ENCODE measurements around the gene PPL. TPM values are rescaled to one million over a fixed set of nuclear protein-coding genes. Genes with fewer than 3 reads are reported as not detected.
"Not testable (repeated sequence)": the region's sequence is repeated elsewhere in the genome, so short reads cannot be mapped to it uniquely, and the experiment has no call there.

The PPL gene
- total and polyA plus RNA-seq, 2 of the 8 experiments (the other 6 are each of a cell fraction or from before 2014, with no cell fraction given), result 11.3 to 29.5 TPM

DNA sequence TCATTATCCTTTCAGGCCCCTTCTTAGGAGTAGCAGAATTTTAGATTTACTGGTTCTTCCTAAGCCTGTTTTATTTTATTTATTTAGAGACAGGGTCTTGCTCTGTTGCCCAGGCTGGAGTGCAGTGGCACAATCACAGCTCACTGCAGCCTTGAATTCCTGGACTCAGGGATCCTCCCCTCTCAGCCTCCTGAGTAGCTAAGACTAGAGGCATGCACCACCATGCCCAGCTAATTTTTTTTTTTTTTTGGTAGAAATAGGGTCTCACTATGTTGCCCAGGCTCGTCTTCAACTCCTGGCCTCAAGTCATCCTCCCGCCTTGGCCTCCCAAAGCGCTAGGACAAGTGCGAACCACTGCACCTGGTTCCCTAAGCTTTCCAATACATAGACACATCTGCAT is 7.3 kb downstream of the PPL start:
- not testable (repeated sequence) for H3K4me2 ChIP-seq (ENCODE audit: insufficient read depth in 1 of 2, low read depth in 2 of 2, low read length in 2 of 2); H3K27ac ChIP-seq (ENCODE audit: low read depth, low read length); H2AK5ac ChIP-seq (ENCODE audit: low read depth, low read length); H2BK15ac ChIP-seq (ENCODE audit: low read length); H3K27me3 ChIP-seq (replicated peaks in 1 of 4; ENCODE audit: control insufficient read depth in 3 of 4, extremely low read depth in 1 of 4, insufficient read depth in 3 of 4, low read length in 3 of 4); H3K14ac ChIP-seq (ENCODE audit: insufficient read length); H2BK120ac ChIP-seq (replicated peaks; ENCODE audit: low read depth, low read length); H2BK20ac ChIP-seq (ENCODE audit: low read length); H3K9me3 ChIP-seq (ENCODE audit: insufficient read depth in 2 of 2, low read depth in 1 of 2, low read length in 1 of 2); H2BK5ac ChIP-seq (ENCODE audit: low read depth, low read length); H3K36me3 ChIP-seq (ENCODE audit: control insufficient read depth in 2 of 4, insufficient read depth in 4 of 4, low read length in 3 of 4); H3K4ac ChIP-seq (replicated peaks; ENCODE audit: insufficient read length, low read depth, low read length); DNase-seq (ENCODE audit: low read depth in 1 of 2, low spot score in 2 of 2); H2BK12ac ChIP-seq (ENCODE audit: low read depth, low read length); H3K18ac ChIP-seq (ENCODE audit: extremely low read depth, low read length); H3K4me1 ChIP-seq (replicated peaks in 1 of 4; ENCODE audit: control insufficient read depth in 3 of 4, insufficient read depth in 4 of 4, low read length in 3 of 4); H3K79me1 ChIP-seq (ENCODE audit: low read depth, low read length); FAIRE-seq; H3K23me2 ChIP-seq (ENCODE audit: low read depth, low read length); H3K4me3 ChIP-seq (ENCODE audit: extremely low read depth in 1 of 4, insufficient read depth in 2 of 4, low read depth in 3 of 4, low read length in 4 of 4); H4K8ac ChIP-seq (ENCODE audit: extremely low read depth, insufficient read depth, low read length); H2AFZ ChIP-seq (ENCODE audit: low read length); H3K56ac ChIP-seq (replicated peaks; ENCODE audit: insufficient read length, low read depth, low read length); H3K9ac ChIP-seq (replicated peaks in 1 of 4; ENCODE audit: extremely low read depth in 1 of 4, low read depth in 3 of 4, low read length in 3 of 4); H4K91ac ChIP-seq (replicated peaks; ENCODE audit: insufficient read length, low read length); H3K23ac ChIP-seq (ENCODE audit: insufficient read length); H4K5ac ChIP-seq (ENCODE audit: insufficient read length, low read depth, low read length)
- ChIA-PET POLR2A (ENCODE audit: partially characterized antibody) (interaction anchor here (1.0 to 2.7 kb wide), 5 partner anchors 10 to 16 kb away, joined by 3 to 6 read pairs (median 3); no protein-coding TSS in a partner anchor), CTCF (ENCODE audit: partially characterized antibody) (interaction anchor here (1.0 to 1.9 kb wide), 3 partner anchors 18 to 45 kb away, joined by 3 to 5 read pairs (median 3); no protein-coding TSS in a partner anchor)
- 89% methylated on average over 4 of the region's 4 CpGs; no CpG with 5 or more reads in 1 of the 2 experiments for WGBS, 2 experiments (ENCODE audit: extremely low coverage in 1 of 2, insufficient coverage in 1 of 2, insufficient read length in 1 of 2, insufficient replicate concordance in 2 of 2, low coverage in 1 of 2, low lambda C conversion rate in 2 of 2, missing lambda C conversion rate in 1 of 2)
- peaks cover 0 to 18% of the 10 kb centered on the region in 2 experiments for H4K20me1 ChIP-seq (replicated peaks in 1 of 2; ENCODE audit: control insufficient read depth in 1 of 2, insufficient read depth in 2 of 2, low read length in 2 of 2)
- H3K79me2 ChIP-seq (ENCODE audit: control insufficient read depth in 1 of 2, insufficient read depth in 2 of 2, low read length in 2 of 2), result peaks cover 0 to 14% of the 10 kb centered on the region in 2 experiments; a peak in 2 of 4 replicates

All from H1 (cell line).